Stimulated activated naive B cell treated with anti-CD40 and anti-IgM and Interleukin-4, amounts not matched to agents 10 μg/mL and 1 μg/mL and 100 μg/mL, for 72 hours (primary cell): ENCODE data around the gene PPP2R2B.

Source experiments
- ATAC-seq, 2 donors: fragments of 150-1000 bp; cut with Tn5 transposase; replicated peaks; 2 replicates each; pipeline ENCODE4 v1.10.0; 2021; ENCODE audit warnings: moderate library complexity in 1 of 2
- DNase-seq: peaks from one replicate; pipeline ENCODE4 v3.0.0; 2021
- H3K27ac Mint-ChIP-seq: one replicate; pipeline ENCODE4 v1.8.0; 2022; ENCODE audit warnings: mild to moderate bottlenecking, mixed read lengths
- H3K27me3 Mint-ChIP-seq, 2 donors: one replicate each; pipeline ENCODE4 v1.8.0; 2022; ENCODE audit warnings: mixed read lengths in 2 of 2
- H3K36me3 Mint-ChIP-seq, 2 donors: one replicate each; pipeline ENCODE4 v1.8.0; 2022; ENCODE audit warnings: mixed read lengths in 2 of 2, mild to moderate bottlenecking in 1 of 2
- H3K4me1 Mint-ChIP-seq, 2 donors: one replicate each; pipeline ENCODE4 v1.8.0; 2022; ENCODE audit warnings: mixed read lengths in 2 of 2, mild to moderate bottlenecking in 1 of 2
- H3K4me3 Mint-ChIP-seq, 2 donors: one replicate each; pipeline ENCODE4 v1.8.0; 2022; ENCODE audit warnings: mild to moderate bottlenecking in 2 of 2, mixed read lengths in 2 of 2, moderate library complexity in 1 of 2
- H3K9me3 Mint-ChIP-seq, 2 donors: one replicate each; pipeline ENCODE4 v1.8.0; 2022; ENCODE audit warnings: mixed read lengths in 2 of 2, mild to moderate bottlenecking in 1 of 2

Gene PPP2R2B

GRCh38 chr5:146549615-146550014, 328.9 kb downstream of the PPP2R2B start:
- ATAC-seq (no peak), DNase-seq (no peak)
- H3K9me3 Mint-ChIP-seq = no peaks in the 10 kb centered on the region
- H3K27ac Mint-ChIP-seq = no peak overlapping the region
- no peaks in the 10 kb centered on the region for H3K36me3 Mint-ChIP-seq
- H3K4me3 Mint-ChIP-seq = no peak overlapping the region
- no peaks in the 10 kb centered on the region for H3K4me1 Mint-ChIP-seq
- H3K27me3 Mint-ChIP-seq = peaks cover 8 to 28% of the 10 kb centered on the region in 2 donors

- Mint-ChIP-seq H3K27me3 (peaks cover 8 to 23% of the 10 kb centered on the region in 2 donors), H3K4me3 (no peak overlapping the region), H3K4me1 (no peaks in the 10 kb centered on the region), H3K9me3 (no peaks in the 10 kb centered on the region), H3K27ac (no peak overlapping the region), H3K36me3 (no peaks in the 10 kb centered on the region)
- ATAC-seq (no peak), DNase-seq (no peak)
Measured at GRCh38 chr5:146548781-146549449, 329.6 kb downstream of the PPP2R2B start.

DNA sequence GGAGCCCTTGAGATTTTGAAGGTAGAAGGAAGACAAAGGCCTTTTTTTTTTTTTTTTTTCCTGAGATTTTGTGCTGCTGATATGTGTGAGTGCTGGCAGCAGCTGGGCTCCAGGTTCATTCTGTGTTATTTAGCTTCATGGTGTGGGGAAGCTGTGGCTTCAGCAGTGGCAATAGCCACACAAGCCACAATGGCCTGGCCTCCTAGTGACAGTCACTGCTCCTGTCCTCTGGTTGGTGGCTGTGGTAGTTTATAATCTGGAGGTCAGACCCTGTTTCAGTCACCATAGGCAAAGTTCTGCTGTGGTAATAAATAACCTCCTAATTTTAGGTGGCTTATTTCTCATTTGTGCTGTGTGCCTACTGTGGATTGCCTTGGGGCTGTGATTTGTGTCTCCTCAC, 334.3 kb downstream of the PPP2R2B start:
- Mint-ChIP-seq H3K4me1 (no peaks in the 10 kb centered on the region), H3K9me3 (no peaks in the 10 kb centered on the region), H3K27me3 (peaks cover 11 to 19% of the 10 kb centered on the region in 2 donors), H3K27ac (no peak overlapping the region), H3K36me3 (no peaks in the 10 kb centered on the region), H3K4me3 (no peak overlapping the region)
- DNase-seq (no peak), ATAC-seq (no peak)

DNA sequence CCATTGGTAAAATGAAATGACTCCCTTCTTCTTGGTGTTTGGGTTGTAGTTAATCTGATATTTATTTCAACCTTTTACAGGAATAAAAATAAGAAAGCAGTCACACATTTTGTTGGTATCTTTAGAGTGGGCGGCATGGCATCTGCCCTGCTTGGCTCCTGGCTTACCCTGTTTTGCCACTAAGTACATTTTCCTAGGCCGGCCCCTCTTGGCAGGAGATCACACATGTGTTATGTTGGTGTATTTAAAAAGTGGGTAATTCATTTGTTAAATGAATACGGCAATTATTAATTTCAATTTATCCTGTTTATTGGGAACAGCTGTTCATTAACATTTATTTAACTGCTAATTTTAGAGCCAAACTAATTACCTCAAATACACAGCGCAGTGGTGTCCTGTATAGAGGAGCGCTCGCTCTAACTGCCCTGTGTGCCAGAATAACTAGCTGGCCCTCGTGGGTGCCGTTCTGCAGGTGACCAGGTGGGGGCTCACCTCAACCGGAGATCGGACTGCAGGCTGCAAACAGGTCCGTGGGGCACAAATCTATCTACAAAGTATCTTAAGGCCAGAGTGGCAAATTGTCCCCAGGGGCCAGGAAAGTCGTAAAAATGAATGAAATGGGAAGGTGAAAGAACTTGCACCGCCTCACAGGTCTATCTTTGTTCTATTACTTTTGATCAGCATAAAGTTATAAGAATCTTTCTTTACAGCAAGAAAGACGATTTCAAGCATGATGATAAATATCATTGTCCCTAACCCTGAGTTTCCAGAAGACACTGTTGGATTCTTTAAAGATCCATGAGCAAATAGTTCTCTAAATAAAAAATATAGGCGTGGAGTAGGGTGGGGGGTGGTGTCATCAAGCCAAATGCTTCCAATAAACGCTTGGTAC, 336.4 kb downstream of the PPP2R2B start:
- Mint-ChIP-seq H3K4me1 (no peaks in the 10 kb centered on the region), H3K27me3 (peaks cover 7 to 19% of the 10 kb centered on the region in 2 donors), H3K4me3 (no peak overlapping the region), H3K36me3 (no peaks in the 10 kb centered on the region), H3K27ac (no peak overlapping the region), H3K9me3 (no peaks in the 10 kb centered on the region)
- ATAC-seq (peak; percentile 87 to 94), DNase-seq (peak; percentile 55)

DNA sequence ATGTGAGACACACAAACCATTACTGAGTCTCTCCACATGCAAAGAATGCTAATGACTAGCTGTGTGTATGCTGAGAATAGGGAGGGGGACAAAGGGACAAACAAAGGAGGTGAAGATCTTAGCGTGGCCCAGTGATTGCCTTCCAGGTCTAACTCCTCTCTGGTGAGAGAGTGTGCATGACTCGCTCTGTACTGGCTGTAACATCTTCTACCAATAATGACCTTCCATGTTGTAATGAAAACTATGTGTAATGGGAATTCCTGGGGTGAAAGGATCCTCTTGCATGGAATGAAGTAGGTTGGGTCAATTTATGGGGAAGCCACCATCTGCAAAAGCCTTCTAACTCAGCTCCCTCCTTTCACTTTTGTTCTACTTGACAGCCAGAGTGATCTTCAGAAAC, 338.1 kb downstream of the PPP2R2B start:
- no peak for DNase-seq
- Mint-ChIP-seq H3K9me3 (no peaks in the 10 kb centered on the region), H3K36me3 (no peaks in the 10 kb centered on the region), H3K27ac (no peak overlapping the region), H3K4me1 (no peaks in the 10 kb centered on the region), H3K4me3 (no peak overlapping the region), H3K27me3 (peaks cover 7 to 13% of the 10 kb centered on the region in 2 donors)
- ATAC-seq = no peak

- Mint-ChIP-seq H3K36me3 (no peaks in the 10 kb centered on the region), H3K4me1 (no peaks in the 10 kb centered on the region)
- ATAC-seq = no peak
Measured at GRCh38 chr5:146539973-146540372, 338.6 kb downstream of the PPP2R2B start.

DNA sequence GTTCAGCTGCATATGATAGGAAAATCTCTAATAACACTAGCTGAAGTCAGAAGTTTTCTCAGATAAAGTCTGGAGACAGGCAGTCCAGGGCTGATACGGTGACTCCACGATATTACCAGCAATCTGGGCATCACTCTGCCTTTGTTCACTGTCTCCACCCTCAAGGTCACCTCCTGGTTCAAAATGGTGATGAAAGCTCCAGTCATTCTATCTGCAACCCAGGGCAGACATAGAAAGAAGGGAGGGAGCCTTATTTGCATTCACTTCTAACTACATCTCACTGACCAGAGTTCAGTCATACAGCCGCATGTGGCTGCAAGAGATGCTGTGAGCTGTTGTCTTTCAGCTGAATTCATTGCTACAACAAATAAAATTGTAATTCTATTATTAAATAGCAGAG, 340.1 kb downstream of the PPP2R2B start:
- ATAC-seq (no peak), DNase-seq (no peak)
- Mint-ChIP-seq H3K27me3 (peaks cover 7 to 13% of the 10 kb centered on the region in 2 donors), H3K36me3 (no peaks in the 10 kb centered on the region), H3K27ac (no peak overlapping the region), H3K4me3 (no peak overlapping the region), H3K9me3 (no peaks in the 10 kb centered on the region), H3K4me1 (peaks cover under 1 to 2% of the 10 kb centered on the region in 2 donors)

More at GRCh38 chr5:146539973-146540372, 338.6 kb downstream of the PPP2R2B start:
- Mint-ChIP-seq H3K4me3 (no peak overlapping the region), H3K27me3 (peaks cover 7 to 13% of the 10 kb centered on the region in 2 donors), H3K27ac (no peak overlapping the region), H3K9me3 (no peaks in the 10 kb centered on the region)
- DNase-seq = no peak

DNA sequence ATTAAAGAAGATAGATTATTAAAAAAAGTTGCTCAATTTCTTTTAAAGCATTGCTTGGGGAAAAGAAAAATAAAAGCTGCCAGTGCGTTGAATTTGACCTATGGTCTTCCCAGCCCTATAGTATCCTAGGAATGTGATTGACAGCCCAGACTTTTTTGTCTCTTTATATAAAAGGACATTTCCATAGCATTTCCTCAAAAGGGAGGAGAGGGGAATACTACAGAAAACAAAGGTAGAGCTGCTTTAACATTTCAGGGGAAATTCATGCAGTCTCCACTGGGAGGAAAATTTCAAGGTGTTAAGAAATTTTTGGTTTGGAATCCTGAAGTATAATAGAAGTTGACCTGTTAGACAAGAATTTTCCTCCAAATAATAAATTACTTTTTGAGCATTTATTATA, 344.7 kb downstream of the PPP2R2B start:
- peaks cover 0 to 6% of the 10 kb centered on the region in 2 donors for H3K27me3 Mint-ChIP-seq
- no peaks in the 10 kb centered on the region for H3K9me3 Mint-ChIP-seq
- H3K4me1 Mint-ChIP-seq = peaks cover 2 to 5% of the 10 kb centered on the region in 2 donors
- no peak for ATAC-seq
- H3K36me3 Mint-ChIP-seq = no peaks in the 10 kb centered on the region
- H3K27ac Mint-ChIP-seq = no peak overlapping the region
- no peak for DNase-seq
- H3K4me3 Mint-ChIP-seq = no peak overlapping the region

DNA sequence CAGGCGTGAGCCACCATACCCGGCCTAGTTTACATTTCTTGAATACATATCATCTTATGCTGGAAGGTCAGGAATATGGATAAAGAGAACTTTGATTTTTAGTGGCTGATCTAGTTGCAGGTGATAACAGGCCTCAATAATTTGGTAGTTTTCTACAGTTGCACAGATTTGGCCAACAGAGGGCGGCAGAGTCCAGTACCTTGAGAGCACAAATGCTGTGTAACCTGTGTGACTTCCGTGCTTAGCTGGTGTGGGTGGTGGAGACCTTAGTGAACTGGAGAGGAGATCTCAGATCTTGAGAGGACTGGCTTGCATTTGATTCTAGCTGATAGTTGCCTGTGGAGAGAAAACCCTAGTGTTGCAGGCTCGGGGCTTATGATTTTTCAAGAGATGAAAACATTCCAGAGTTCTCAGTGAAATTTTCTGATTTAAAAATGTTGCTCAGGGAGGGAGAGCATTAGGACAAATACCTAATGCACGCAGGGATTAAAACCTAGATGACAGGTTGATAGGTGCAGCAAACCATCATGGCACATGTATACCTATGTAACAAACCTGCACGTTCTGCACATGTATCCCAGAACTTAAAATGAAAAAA, 345.2 kb downstream of the PPP2R2B start:
- Mint-ChIP-seq H3K27ac (no peak overlapping the region), H3K9me3 (no peaks in the 10 kb centered on the region), H3K27me3 (peaks cover 0 to 6% of the 10 kb centered on the region in 2 donors), H3K4me3 (no peak overlapping the region), H3K36me3 (no peaks in the 10 kb centered on the region), H3K4me1 (peaks cover 2 to 5% of the 10 kb centered on the region in 2 donors)
- ATAC-seq (peak; percentile 94 to 96), DNase-seq (peak; percentile 52)
